B cell (primary cell): Measurements from ENCODE around the gene BLTP2. TPM values are rescaled to one million over a fixed set of nuclear protein-coding genes. Genes with fewer than 3 reads are reported as not detected.

Source experiments
- ATAC-seq: fragments of 200-7000 bp; cut with Tn5 transposase; one replicate; pipeline ENCODE4 v1.10.0; 2021; ENCODE audit warnings: low read depth, mild to moderate bottlenecking, moderate number of reproducible peaks, moderate library complexity
- CTCF ChIA-PET: fragments of 350-600 bp; sonication (Branson Sonifier 250); formaldehyde crosslinking; loops from one replicate; lab custom pipeline; 2021; ENCODE audit warnings: antibody characterized with exemption, inconsistent platforms; lab: Charles Lee
- POLR2A ChIA-PET: fragments of 350-600 bp; sonication (Branson Sonifier 250); formaldehyde crosslinking; loops from one replicate; lab custom pipeline; 2021; ENCODE audit warnings: antibody characterized with exemption; lab: Charles Lee
- DNase-seq: peaks from one replicate; pipeline ENCODE4 v3.0.0; 2013
- H2AFZ ChIP-seq: 2 replicates; pipeline ENCODE4 v1.6.1; 2012; ENCODE audit warnings: mild to moderate bottlenecking, low read depth, low read length; ENCODE audit not compliant: insufficient read depth, poor library complexity, severe bottlenecking
- H3K27ac ChIP-seq, 2 donors: 1 replicate in 1 of 2; 2 replicates in 1 of 2; pipeline ENCODE4 v1.5.1; 2012 to 2013; ENCODE audit warnings: low read length in 2 of 2, mild to moderate bottlenecking in 2 of 2, moderate library complexity in 1 of 2
- H3K27me3 ChIP-seq, 4 experiments: fragments of 200-600 bp in 1 of 4; sonication (generic) in 1 of 4; replicated peaks in 1 of 4; 1 replicate in 2 of 4; 2 replicates in 2 of 4; pipeline versions ENCODE4 v1.6.1 to v1.7.0; 2013 to 2016; ENCODE audit warnings: low read length in 3 of 4, mild to moderate bottlenecking in 2 of 4, mixed read lengths in 1 of 4, moderate library complexity in 1 of 4; ENCODE audit not compliant: insufficient read depth in 4 of 4, control insufficient read depth in 3 of 4; ENCODE audit errors: control extremely low read depth in 1 of 4
- H3K36me3 ChIP-seq, 2 experiments: replicated peaks in 1 of 2; 1 replicate in 1 of 2; 2 replicates in 1 of 2; pipeline versions ENCODE4 v1.6.1 to v1.7.1; 2013; ENCODE audit warnings: low read length in 1 of 2; ENCODE audit not compliant: insufficient read depth in 2 of 2, control insufficient read depth in 1 of 2; ENCODE audit errors: control extremely low read depth in 1 of 2, extremely low read depth in 1 of 2
- H3K4me1 ChIP-seq, 2 donors: fragments of 200-600 bp in 1 of 2; sonication (generic) in 1 of 2; 1 replicate in 1 of 2; 2 replicates in 1 of 2; pipeline versions ENCODE4 v1.5.1 to v1.6.1; 2013 to 2017; ENCODE audit warnings: low read length in 2 of 2; ENCODE audit not compliant: control insufficient read depth in 2 of 2, insufficient read depth in 2 of 2
- H3K4me2 ChIP-seq: replicated peaks from 2 replicates; pipeline ENCODE3; 2012; ENCODE audit warnings: mild to moderate bottlenecking, low read depth, low read length; ENCODE audit not compliant: poor library complexity, severe bottlenecking
- H3K4me3 ChIP-seq, 5 experiments: fragments of 200-600 bp in 1 of 5; sonication (generic) in 1 of 5; 1 replicate in 3 of 5; 2 replicates in 2 of 5; pipeline versions ENCODE4 v1.5.1 to v1.7.0; 2011 to 2016; ENCODE audit warnings: low read length in 4 of 5, mild to moderate bottlenecking in 4 of 5, low read depth in 2 of 5, control low read depth in 1 of 5, moderate library complexity in 1 of 5; ENCODE audit not compliant: insufficient read depth in 1 of 5; ENCODE audit errors: control extremely low read depth in 1 of 5, extremely low read depth in 1 of 5
- H3K79me2 ChIP-seq: fragments of 200-600 bp; sonication (generic); one replicate; pipeline ENCODE4 v1.6.0; 2016; ENCODE audit warnings: low read length; ENCODE audit not compliant: control insufficient read depth, insufficient read depth
- H3K9ac ChIP-seq: fragments of 200-600 bp; sonication (generic); 2 replicates; pipeline ENCODE4 v1.6.1; 2017; ENCODE audit warnings: mild to moderate bottlenecking, low read length, moderate library complexity
- H3K9me3 ChIP-seq, 3 donors: one replicate each; pipeline versions ENCODE4 v1.6.1 to v1.7.1; 2013; ENCODE audit warnings: low read length in 2 of 3; ENCODE audit not compliant: control insufficient read depth in 2 of 3, insufficient read depth in 1 of 3; ENCODE audit errors: control extremely low read depth in 1 of 3
- H4K20me1 ChIP-seq: 2 replicates; pipeline ENCODE4 v1.6.0; 2012; ENCODE audit warnings: mild to moderate bottlenecking, low read length; ENCODE audit not compliant: insufficient read depth, control insufficient read depth, poor library complexity, severe bottlenecking
- H3K27ac Mint-ChIP-seq: one replicate; pipeline ENCODE4 v1.8.0; 2021; ENCODE audit warnings: mixed read lengths
- H3K27me3 Mint-ChIP-seq: one replicate; pipeline ENCODE4 v1.8.0; 2021; ENCODE audit warnings: mixed read lengths
- H3K4me1 Mint-ChIP-seq: one replicate; pipeline ENCODE4 v1.8.0; 2021; ENCODE audit warnings: mixed read lengths
- H3K4me3 Mint-ChIP-seq: one replicate; pipeline ENCODE4 v1.8.0; 2021; ENCODE audit warnings: mixed read lengths
- H3K9me3 Mint-ChIP-seq: one replicate; pipeline ENCODE4 v1.8.0; 2022; ENCODE audit warnings: mixed read lengths; ENCODE audit not compliant: insufficient read depth
- EZH2 ChIP-seq: IDR thresholded peaks from 2 replicates; pipeline ENCODE4 v1.6.1; 2012; ENCODE audit warnings: borderline replicate concordance, low read depth, mild to moderate bottlenecking, moderate library complexity, low read length; ENCODE audit not compliant: insufficient read depth, poor library complexity, severe bottlenecking
- WGBS: methylation state at CpG from one replicate; pipeline ENCODE4 v1.1.5; 2013; ENCODE audit warnings: missing lambda C conversion rate; ENCODE audit not compliant: insufficient coverage; 5-methylcytosine and 5-hydroxymethylcytosine counted together
- intact Hi-C: fragments of 100-400 bp; cut with micrococcal nuclease; formaldehyde crosslinking; loops from one replicate; pipeline ENCODE4 v1.10.0; 2022
- polyA plus RNA-seq: library from polyadenylated mRNA; depleted of rRNA; stranded (reverse); fragments of >200 nt; gene quantifications from 2 replicates; pipeline ENCODE4 v1.2.3, GENCODE V29; 2012
- total RNA-seq, 2 donors: library from RNA; stranded (reverse); fragments of 120-200 nt in 1 of 2; gene quantifications; 1 replicate in 1 of 2; 2 replicates in 1 of 2; pipeline versions ENCODE4 v1.2.3 to v1.2.4, GENCODE V29; 2013 to 2022
- TF ChIP-seq, protein P1 (sequence below): fragments of 200-600 bp; IDR thresholded peaks from one replicate; pipeline ENCODE4 v1.8.0; 2022; ENCODE audit warnings: antibody characterized with exemption, mild to moderate bottlenecking

BLTP2 gene
- total and polyA plus RNA-seq, 2 donors (not counting 1 experiment from before 2014, with no cell fraction given), result 45.9 to 156 TPM

GRCh38 chr17:28599311-28600184 is 45.4 kb downstream of the BLTP2 start:
- peak overlapping the region; percentile 91 for H2AFZ ChIP-seq
- CTCF ChIA-PET, result interaction anchor here (0.8 to 1.8 kb wide), 9 partner anchors 11 to 107 kb away, joined by 3 to 8 read pairs (median 4); partner anchors contain the start of gene PIGS
- intact Hi-C loops, result loop anchor here (1.0 kb wide), 6 partner anchors 22 to 63 kb away; partner anchors contain the start of genes BLTP2, PIGS, SUPT6H and UNC119

More at GRCh38 chr17:28599311-28600184, 45.4 kb downstream of the BLTP2 start:
- H3K4me2 ChIP-seq, result peak overlapping the region; percentile 95
- H3K4me3 ChIP-seq, result peak overlapping the region; percentile 72 to 90 (median 79)
- no peaks in the 10 kb centered on the region for H3K36me3 ChIP-seq
- TF ChIP-seq, protein P1, sequence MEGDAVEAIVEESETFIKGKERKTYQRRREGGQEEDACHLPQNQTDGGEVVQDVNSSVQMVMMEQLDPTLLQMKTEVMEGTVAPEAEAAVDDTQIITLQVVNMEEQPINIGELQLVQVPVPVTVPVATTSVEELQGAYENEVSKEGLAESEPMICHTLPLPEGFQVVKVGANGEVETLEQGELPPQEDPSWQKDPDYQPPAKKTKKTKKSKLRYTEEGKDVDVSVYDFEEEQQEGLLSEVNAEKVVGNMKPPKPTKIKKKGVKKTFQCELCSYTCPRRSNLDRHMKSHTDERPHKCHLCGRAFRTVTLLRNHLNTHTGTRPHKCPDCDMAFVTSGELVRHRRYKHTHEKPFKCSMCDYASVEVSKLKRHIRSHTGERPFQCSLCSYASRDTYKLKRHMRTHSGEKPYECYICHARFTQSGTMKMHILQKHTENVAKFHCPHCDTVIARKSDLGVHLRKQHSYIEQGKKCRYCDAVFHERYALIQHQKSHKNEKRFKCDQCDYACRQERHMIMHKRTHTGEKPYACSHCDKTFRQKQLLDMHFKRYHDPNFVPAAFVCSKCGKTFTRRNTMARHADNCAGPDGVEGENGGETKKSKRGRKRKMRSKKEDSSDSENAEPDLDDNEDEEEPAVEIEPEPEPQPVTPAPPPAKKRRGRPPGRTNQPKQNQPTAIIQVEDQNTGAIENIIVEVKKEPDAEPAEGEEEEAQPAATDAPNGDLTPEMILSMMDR, result no peak
- TF ChIP-seq EZH2, result no peak
- Mint-ChIP-seq H3K4me1 (peaks cover 24% of the 10 kb centered on the region), H3K4me3 (peak overlapping the region; percentile 98), H3K27me3 (no peaks in the 10 kb centered on the region), H3K27ac (peak overlapping the region; percentile 98), H3K9me3 (no peaks in the 10 kb centered on the region)
- no peaks in the 10 kb centered on the region for H3K27me3 ChIP-seq
- H3K9ac ChIP-seq, result peak overlapping the region; percentile 96
- H3K9me3 ChIP-seq, result no peaks in the 10 kb centered on the region
- DNase-seq (peak; percentile 77), ATAC-seq (peak; percentile 46)
- no peaks in the 10 kb centered on the region for H4K20me1 ChIP-seq
- H3K79me2 ChIP-seq, result no peaks in the 10 kb centered on the region
- POLR2A ChIA-PET, result interaction anchor here (0.5 to 1.5 kb wide), 11 partner anchors 14 to 222 kb away, joined by 3 to 9 read pairs (median 3); partner anchors contain the start of genes ALDOC, BLTP2 and PIGS
- peaks cover 19% of the 10 kb centered on the region in 2 donors for H3K4me1 ChIP-seq
- H3K27ac ChIP-seq, result peak overlapping the region; percentile 95 to 98
- 8% methylated on average over 38 of the region's 40 CpGs for WGBS
